Stimulated activated naive CD8-positive, alpha-beta T cell treated with anti-CD3 and anti-CD28 coated beads, Interleukin-15, Interleukin-2, amounts not matched to agents 100 ng/mL and 50 ng/mL, for 24 hours (primary cell): ENCODE measurements around the gene CLIP1.
"Not testable (repeated sequence)": the region's sequence is repeated elsewhere in the genome, so short reads cannot be mapped to it uniquely, and the experiment has no call there.

ENCODE experiments used
- H3K27ac Mint-ChIP-seq: one replicate; pipeline ENCODE4 v1.8.0; 2021; ENCODE audit warnings: mild to moderate bottlenecking, mixed read lengths
- H3K27me3 Mint-ChIP-seq: one replicate; pipeline ENCODE4 v1.8.0; 2021; ENCODE audit warnings: mixed read lengths
- H3K36me3 Mint-ChIP-seq: one replicate; pipeline ENCODE4 v1.8.0; 2021; ENCODE audit warnings: low read depth, mixed read lengths
- H3K4me1 Mint-ChIP-seq: one replicate; pipeline ENCODE4 v1.8.0; 2021; ENCODE audit warnings: low read depth, mixed read lengths
- H3K4me3 Mint-ChIP-seq: one replicate; pipeline ENCODE4 v1.8.0; 2021; ENCODE audit warnings: mild to moderate bottlenecking, mixed read lengths
- H3K9me3 Mint-ChIP-seq: one replicate; pipeline ENCODE4 v1.8.0; 2021; ENCODE audit warnings: mixed read lengths

CLIP1 gene

GRCh38 chr12:122415665-122416064 lies 6.8 kb downstream of the CLIP1 start:
- H3K27me3 Mint-ChIP-seq, H3K27ac Mint-ChIP-seq, H3K4me3 Mint-ChIP-seq, H3K9me3 Mint-ChIP-seq: not testable (repeated sequence)
- peaks cover 52% of the 10 kb centered on the region for H3K4me1 Mint-ChIP-seq
- H3K36me3 Mint-ChIP-seq: peaks cover 12% of the 10 kb centered on the region

DNA sequence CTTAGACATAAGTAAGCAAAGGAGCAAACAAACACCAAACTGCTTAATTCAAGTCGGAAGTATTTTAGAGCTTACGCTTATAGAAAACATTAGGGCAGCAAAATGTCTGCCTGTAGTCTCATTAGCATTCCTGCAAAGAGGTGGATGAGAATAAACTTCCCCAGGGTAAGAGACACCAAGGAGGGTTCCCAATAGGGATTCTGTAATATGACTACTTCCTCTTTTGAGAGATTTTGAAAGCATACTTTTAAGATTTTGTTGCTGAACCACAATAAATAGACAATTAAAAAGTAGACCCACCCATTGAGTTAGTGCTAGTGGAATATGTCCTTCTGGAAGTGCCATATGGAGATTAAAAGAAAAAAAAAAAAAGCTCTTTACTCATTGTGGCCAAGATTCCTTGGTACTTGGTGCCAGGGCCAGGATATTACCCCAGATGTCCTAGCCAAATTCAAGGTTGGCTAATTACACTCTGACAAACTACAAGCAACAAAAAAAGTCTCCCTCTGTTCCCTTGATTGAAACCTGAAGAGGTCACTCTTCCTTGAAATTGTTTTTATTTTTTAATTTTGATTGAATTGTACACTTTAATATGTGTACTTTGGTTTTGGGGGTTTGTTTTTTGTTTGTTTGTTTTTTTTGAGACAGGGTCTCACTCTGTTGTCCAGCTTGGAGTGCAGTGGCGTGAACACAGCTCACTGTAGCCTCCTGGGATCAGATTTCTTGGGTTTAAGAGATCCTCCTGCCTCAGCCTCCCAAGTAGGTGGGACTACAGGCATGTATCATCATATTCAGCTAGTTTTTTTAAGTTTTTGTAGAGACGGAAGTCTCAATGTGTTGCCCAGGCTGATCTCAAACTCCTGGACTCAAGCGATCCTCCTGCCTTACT lies 8.7 kb downstream of the CLIP1 start:
- peak overlapping the region; percentile 59 for H3K4me3 Mint-ChIP-seq
- H3K27me3 Mint-ChIP-seq: no peaks in the 10 kb centered on the region
- peak overlapping the region; percentile 95 for H3K27ac Mint-ChIP-seq
- no peaks in the 10 kb centered on the region for H3K9me3 Mint-ChIP-seq
- peaks cover 14% of the 10 kb centered on the region for H3K36me3 Mint-ChIP-seq
- peaks cover 40% of the 10 kb centered on the region for H3K4me1 Mint-ChIP-seq

GRCh38 chr12:122412851-122413433 lies 9.5 kb downstream of the CLIP1 start:
- H3K9me3 Mint-ChIP-seq: no peaks in the 10 kb centered on the region
- H3K4me3 Mint-ChIP-seq: peak overlapping the region; percentile 59
- H3K27me3 Mint-ChIP-seq: no peaks in the 10 kb centered on the region
- H3K4me1 Mint-ChIP-seq: peaks cover 36% of the 10 kb centered on the region
- H3K27ac Mint-ChIP-seq: peak overlapping the region; percentile 95
- H3K36me3 Mint-ChIP-seq: peaks cover 12% of the 10 kb centered on the region

DNA sequence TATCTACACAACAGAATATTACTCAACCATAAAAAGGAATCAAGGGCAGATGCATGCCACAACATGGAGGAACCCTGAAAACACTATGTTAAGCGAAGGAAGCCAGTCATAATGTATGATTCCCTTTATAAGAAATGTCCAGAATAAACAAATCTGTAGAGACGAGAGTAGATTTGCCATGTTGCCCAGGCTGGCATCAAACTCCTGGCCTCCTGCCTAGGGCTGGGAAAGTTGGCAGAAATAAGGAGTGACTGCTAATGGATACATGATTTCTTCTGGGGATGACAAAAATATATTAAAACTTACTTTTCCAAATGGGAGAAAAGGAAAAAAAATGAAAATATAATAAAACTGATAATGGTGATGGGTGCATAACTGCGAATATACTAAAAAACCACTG lies 10.9 kb downstream of the CLIP1 start:
- Mint-ChIP-seq H3K27me3 (no peaks in the 10 kb centered on the region), H3K4me3 (no peak overlapping the region), H3K9me3 (no peaks in the 10 kb centered on the region), H3K27ac (peak overlapping the region; percentile 71), H3K4me1 (peaks cover 32% of the 10 kb centered on the region), H3K36me3 (peaks cover 9% of the 10 kb centered on the region)

DNA sequence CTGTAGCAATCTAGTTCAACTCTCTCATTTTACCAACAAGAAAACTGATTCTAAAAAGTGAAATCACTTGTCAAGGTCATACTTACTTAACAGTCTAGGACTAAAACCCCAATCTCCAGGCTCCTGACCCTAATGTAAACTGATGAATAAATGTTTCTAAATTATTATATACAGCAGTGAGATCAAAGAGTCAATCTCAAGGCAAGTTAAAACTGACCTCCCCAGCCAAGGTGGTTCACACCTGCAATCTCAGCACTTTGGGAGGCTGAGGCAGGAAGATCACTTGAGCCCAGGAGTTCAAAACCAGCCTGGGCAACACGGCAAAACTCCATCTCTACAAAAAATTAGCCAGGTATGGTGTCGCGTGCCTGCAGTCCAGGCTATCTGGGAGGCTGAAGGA lies 15.3 kb downstream of the CLIP1 start:
- no peak overlapping the region for H3K27ac Mint-ChIP-seq

GRCh38 chr12:122406701-122407164 lies 15.7 kb downstream of the CLIP1 start:
- H3K27me3 Mint-ChIP-seq: no peaks in the 10 kb centered on the region
- no peaks in the 10 kb centered on the region for H3K9me3 Mint-ChIP-seq
- no peak overlapping the region for H3K4me3 Mint-ChIP-seq
- no peak overlapping the region for H3K27ac Mint-ChIP-seq
- peaks cover 12% of the 10 kb centered on the region for H3K36me3 Mint-ChIP-seq
- H3K4me1 Mint-ChIP-seq: peaks cover 23% of the 10 kb centered on the region

More for the DNA sequence above, 15.3 kb downstream of the CLIP1 start:
- peaks cover 23% of the 10 kb centered on the region for H3K4me1 Mint-ChIP-seq
- H3K4me3 Mint-ChIP-seq: no peak overlapping the region
- peaks cover 12% of the 10 kb centered on the region for H3K36me3 Mint-ChIP-seq
- H3K27me3 Mint-ChIP-seq: no peaks in the 10 kb centered on the region
- no peaks in the 10 kb centered on the region for H3K9me3 Mint-ChIP-seq

- no peaks in the 10 kb centered on the region for H3K27me3 Mint-ChIP-seq
- H3K36me3 Mint-ChIP-seq: peaks cover 18% of the 10 kb centered on the region
- no peaks in the 10 kb centered on the region for H3K9me3 Mint-ChIP-seq
- peaks cover 35% of the 10 kb centered on the region for H3K4me1 Mint-ChIP-seq
- peak overlapping the region; percentile 24 for H3K27ac Mint-ChIP-seq
- H3K4me3 Mint-ChIP-seq: no peak overlapping the region
Observed at GRCh38 chr12:122403831-122404230, 18.6 kb downstream of the CLIP1 start.

DNA sequence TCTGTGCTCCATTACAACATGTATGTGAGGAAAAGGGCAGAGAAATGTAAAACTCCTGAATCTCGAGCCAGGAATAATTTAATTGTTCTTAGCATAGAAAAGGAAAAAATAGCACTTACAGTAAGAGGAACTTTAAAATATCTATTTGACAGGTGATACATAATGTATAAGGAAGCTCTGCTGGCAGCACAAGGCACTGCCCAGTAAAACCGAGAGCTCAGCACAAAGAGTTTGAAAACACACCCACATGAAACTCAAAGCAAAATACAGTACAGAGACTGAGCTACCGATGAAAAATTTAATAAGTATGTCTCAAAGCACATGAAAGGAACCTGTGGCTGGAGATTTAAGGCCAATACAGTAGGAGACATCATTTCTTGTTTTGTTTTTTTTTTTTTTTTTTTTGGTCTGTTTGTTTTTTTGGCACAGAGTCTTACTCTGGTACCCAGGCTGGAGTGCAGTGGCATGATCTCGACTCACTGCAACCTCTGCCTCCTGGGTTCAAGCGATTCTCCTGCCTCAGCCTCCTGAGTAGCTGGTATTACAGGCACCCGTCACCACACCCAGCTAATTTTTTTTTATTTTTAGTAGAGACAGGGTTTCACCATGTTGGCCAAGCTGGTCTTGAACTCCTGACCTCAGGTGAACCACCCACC lies 19.2 kb downstream of the CLIP1 start:
- Mint-ChIP-seq H3K4me1 (peaks cover 35% of the 10 kb centered on the region), H3K4me3 (no peak overlapping the region), H3K9me3 (no peaks in the 10 kb centered on the region), H3K27me3 (no peaks in the 10 kb centered on the region), H3K27ac (peak overlapping the region; percentile 12), H3K36me3 (peaks cover 18% of the 10 kb centered on the region)

DNA sequence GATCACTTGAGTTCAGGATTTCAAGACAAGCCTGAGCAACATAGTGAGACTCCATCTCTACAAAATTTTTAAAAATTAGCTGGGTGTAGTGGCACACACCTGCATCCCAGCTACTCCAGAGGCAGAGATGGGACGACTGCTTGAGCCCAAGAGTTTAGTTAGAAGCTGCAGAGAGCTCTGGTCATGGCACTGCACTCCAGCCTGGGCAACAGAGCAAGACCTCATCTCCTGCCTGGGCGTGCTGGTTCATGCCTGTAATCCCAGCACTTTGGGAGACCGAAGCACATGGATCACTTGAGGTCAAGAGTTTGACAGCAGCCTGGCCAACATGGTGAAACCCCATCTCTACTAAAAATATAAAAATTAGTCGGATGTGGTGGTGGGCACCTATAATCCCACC lies 20.2 kb downstream of the CLIP1 start:
- Mint-ChIP-seq H3K9me3 (no peaks in the 10 kb centered on the region), H3K27ac (no peak overlapping the region), H3K36me3 (peaks cover 22% of the 10 kb centered on the region), H3K4me1 (peaks cover 35% of the 10 kb centered on the region), H3K27me3 (no peaks in the 10 kb centered on the region), H3K4me3 (no peak overlapping the region)

GRCh38 chr12:122399592-122400373 lies 22.7 kb downstream of the CLIP1 start:
- peak overlapping the region; percentile 51 for H3K27ac Mint-ChIP-seq
- H3K27me3 Mint-ChIP-seq: no peaks in the 10 kb centered on the region
- peaks cover 27% of the 10 kb centered on the region for H3K36me3 Mint-ChIP-seq
- peak overlapping the region; percentile 31 for H3K4me3 Mint-ChIP-seq
- H3K9me3 Mint-ChIP-seq: no peaks in the 10 kb centered on the region
- peaks cover 40% of the 10 kb centered on the region for H3K4me1 Mint-ChIP-seq

DNA sequence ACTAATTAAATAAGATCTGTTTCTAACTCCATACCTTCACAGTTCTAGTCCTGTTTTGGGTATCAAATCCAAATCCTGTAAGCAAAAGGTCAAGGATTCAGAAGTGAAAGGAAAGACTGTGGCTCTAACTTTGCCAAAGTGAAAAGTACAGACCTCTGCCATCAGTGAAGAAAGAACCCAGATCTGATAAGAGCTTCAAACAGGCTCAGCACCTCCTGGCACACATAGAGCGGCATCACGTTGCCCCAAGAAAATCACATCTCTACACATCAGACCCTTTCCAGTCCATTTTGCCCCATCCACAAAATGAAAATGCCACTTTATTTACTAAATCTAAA lies 23.2 kb downstream of the CLIP1 start:
- Mint-ChIP-seq H3K9me3 (no peaks in the 10 kb centered on the region), H3K4me3 (no peak overlapping the region), H3K4me1 (peaks cover 41% of the 10 kb centered on the region), H3K27ac (peak overlapping the region; percentile 51), H3K27me3 (no peaks in the 10 kb centered on the region), H3K36me3 (peaks cover 26% of the 10 kb centered on the region)

DNA sequence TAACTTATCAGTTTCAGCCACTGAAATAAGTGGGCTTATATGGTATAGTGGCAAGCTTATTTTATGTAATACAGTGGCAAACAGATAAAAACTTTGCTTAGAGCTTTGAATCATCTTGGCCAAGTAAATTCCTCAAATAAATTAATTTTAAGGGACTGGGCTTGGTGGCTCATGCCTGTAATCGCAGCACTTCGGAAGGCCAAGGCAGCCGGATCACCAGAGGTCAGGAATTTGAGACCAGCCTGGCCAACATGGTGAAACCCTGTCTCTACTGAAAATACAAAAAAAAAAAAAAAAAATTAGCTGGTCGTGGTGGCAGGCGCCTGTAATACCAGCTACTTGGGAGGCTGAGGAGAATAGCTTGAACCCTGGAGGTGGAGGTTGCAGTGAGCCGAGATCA lies 24.5 kb downstream of the CLIP1 start:
- H3K4me3 Mint-ChIP-seq, H3K27ac Mint-ChIP-seq, H3K9me3 Mint-ChIP-seq, H3K27me3 Mint-ChIP-seq: not testable (repeated sequence)
- Mint-ChIP-seq H3K36me3 (peaks cover 22% of the 10 kb centered on the region), H3K4me1 (peaks cover 38% of the 10 kb centered on the region)

GRCh38 chr12:122395319-122395718 lies 27.1 kb downstream of the CLIP1 start:
- Mint-ChIP-seq H3K4me3 (no peak overlapping the region), H3K9me3 (no peaks in the 10 kb centered on the region), H3K36me3 (peaks cover 21% of the 10 kb centered on the region), H3K27me3 (no peaks in the 10 kb centered on the region), H3K4me1 (peaks cover 29% of the 10 kb centered on the region), H3K27ac (no peak overlapping the region)

GRCh38 chr12:122394626-122395194 lies 27.8 kb downstream of the CLIP1 start:
- Mint-ChIP-seq H3K27me3 (no peaks in the 10 kb centered on the region), H3K36me3 (peaks cover 15% of the 10 kb centered on the region), H3K4me1 (peaks cover 23% of the 10 kb centered on the region), H3K4me3 (no peak overlapping the region), H3K9me3 (no peaks in the 10 kb centered on the region), H3K27ac (no peak overlapping the region)
